Lower lobe of right lung (tissue), 2 donors: ENCODE data around the gene LRRC59. TPM values are rescaled to one million over a fixed set of nuclear protein-coding genes. Genes with fewer than 3 reads are reported as not detected.

Experiments
- ATAC-seq, 2 donors: fragments of 200-7000 bp; cut with Tn5 transposase; one replicate each; pipeline ENCODE4 v1.9.1; 2020 to 2022; ENCODE audit warnings: mild to moderate bottlenecking in 2 of 2, moderate library complexity in 2 of 2
- DNase-seq: peaks from one replicate; pipeline ENCODE4 v3.0.0-alpha.2; 2020
- H3K27ac ChIP-seq: fragments of 200-600 bp; one replicate; pipeline ENCODE4 v1.8.0; 2022
- H3K27me3 ChIP-seq: fragments of 200-600 bp; one replicate; pipeline ENCODE4 v1.8.0; 2022; ENCODE audit warnings: low read depth
- H3K36me3 ChIP-seq: fragments of 200-600 bp; one replicate; pipeline ENCODE4 v1.8.0; 2022; ENCODE audit warnings: mild to moderate bottlenecking
- H3K4me1 ChIP-seq: fragments of 200-600 bp; one replicate; pipeline ENCODE4 v1.8.0; 2022
- H3K4me3 ChIP-seq: fragments of 200-600 bp; one replicate; pipeline ENCODE4 v1.8.0; 2022; ENCODE audit warnings: mild to moderate bottlenecking
- H3K9me3 ChIP-seq: fragments of 200-600 bp; one replicate; pipeline ENCODE4 v1.8.0; 2022
- CTCF ChIP-seq: fragments of 200-600 bp; IDR thresholded peaks from one replicate; pipeline ENCODE4 v1.8.0; 2022; ENCODE audit warnings: antibody characterized with exemption, mild to moderate bottlenecking
- intact Hi-C: fragments of 100-400 bp; cut with DNase I; formaldehyde crosslinking; loops from one replicate; pipeline ENCODE4 v1.11.0; 2022
- total RNA-seq: library from RNA; stranded (reverse); fragmentation: NEBNext Ultra II Directional; extraction: Animal tissue kit (Norgen Biotek cat#: 25700); gene quantifications from one replicate; pipeline ENCODE4 v1.2.1, GENCODE V29; 2021
- donor health status: DM: no; HTN: yes; CAD: no; lungs with severe emphysema.

Gene LRRC59
- total RNA-seq, 1 donor from 2014 or later, result 55.5 TPM

DNA sequence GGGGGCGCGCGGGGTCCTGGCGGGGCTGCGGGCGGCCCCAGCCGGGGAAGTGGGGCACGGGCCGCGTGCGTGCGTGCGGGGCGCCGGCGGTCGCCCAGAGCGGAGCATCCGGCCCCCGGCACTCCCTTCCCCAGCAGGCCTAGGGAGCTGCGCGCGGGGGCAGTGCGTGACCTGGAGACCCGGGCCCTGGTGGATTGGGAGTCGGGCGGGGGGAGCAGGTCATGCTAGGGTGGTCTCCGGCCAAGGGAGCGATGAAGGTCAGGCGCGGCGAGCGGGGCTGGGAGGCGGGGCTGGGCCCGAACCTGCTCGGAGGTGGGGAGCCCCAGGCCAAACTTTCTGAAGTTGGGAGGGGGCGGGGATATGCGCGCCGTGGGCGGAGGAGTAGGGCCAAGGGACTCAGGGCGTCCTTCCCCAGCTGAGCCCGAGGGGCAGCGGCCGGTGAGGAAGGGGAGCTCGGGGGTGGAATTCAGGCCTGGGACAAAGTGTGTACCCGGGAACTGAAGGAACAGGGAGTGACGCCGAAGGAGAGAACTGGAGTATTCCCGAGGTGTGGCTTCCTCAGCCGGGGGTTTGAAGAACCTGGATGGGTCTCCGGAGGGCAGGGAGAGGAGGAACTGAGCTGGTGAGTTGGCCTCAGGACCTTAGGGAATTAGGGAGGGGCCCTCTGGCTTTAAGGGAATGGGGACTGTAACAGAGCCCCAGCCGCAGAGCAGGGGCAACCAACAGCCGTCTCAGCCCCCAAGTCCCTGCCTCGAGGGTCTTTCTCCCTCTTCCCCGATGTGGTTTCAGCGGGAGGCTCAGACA, 50.8 kb downstream of the LRRC59 start:
- intact Hi-C loops, result no loop called here
- Histone ChIP-seq H3K9me3 (no peaks in the 10 kb centered on the region), H3K27ac (peak overlapping the region; percentile 68), H3K4me3 (peak overlapping the region; percentile 92), H3K4me1 (peaks cover 21% of the 10 kb centered on the region), H3K36me3 (no peaks in the 10 kb centered on the region), H3K27me3 (no peaks in the 10 kb centered on the region)
- DNase-seq (peak; percentile 73), ATAC-seq (peak; percentile 57 to 60)
- TF ChIP-seq CTCF, result no peak

GRCh38 chr17:50345432-50346312, 51.7 kb downstream of the LRRC59 start, which contains the start of gene XYLT2:
Gene XYLT2 (plus strand): TSS chr17:50346126. CDS start chr17:50346141, 15 bp downstream.
- Histone ChIP-seq H3K27me3 (no peaks in the 10 kb centered on the region), H3K4me1 (peaks cover 21% of the 10 kb centered on the region), H3K36me3 (no peaks in the 10 kb centered on the region), H3K27ac (peak within 1 kb of the TSS; percentile 68), H3K9me3 (no peaks in the 10 kb centered on the region), H3K4me3 (peak within 1 kb of the TSS; percentile 92)
- DNase-seq (peak; percentile 92), ATAC-seq (peak; percentile 97)
- TF ChIP-seq CTCF, result no peak
- intact Hi-C loops, result no loop called here

GRCh38 chr17:50344731-50345365, 52.5 kb downstream of the LRRC59 start:
- H3K27ac ChIP-seq, result no peak overlapping the region
- no peak overlapping the region for H3K4me3 ChIP-seq
- no peaks in the 10 kb centered on the region for H3K36me3 ChIP-seq
- intact Hi-C loops, result no loop called here
- no peak for TF ChIP-seq CTCF
- DNase-seq (no peak), ATAC-seq (peak; percentile 0 to 4)
- peaks cover 21% of the 10 kb centered on the region for H3K4me1 ChIP-seq
- H3K27me3 ChIP-seq, result no peaks in the 10 kb centered on the region
- no peaks in the 10 kb centered on the region for H3K9me3 ChIP-seq

- no peak overlapping the region for H3K27ac ChIP-seq
- intact Hi-C loops, result no loop called here
- H3K36me3 ChIP-seq, result no peaks in the 10 kb centered on the region
- H3K9me3 ChIP-seq, result no peaks in the 10 kb centered on the region
- H3K4me3 ChIP-seq, result no peak overlapping the region
- TF ChIP-seq CTCF, result no peak
- ATAC-seq, result no peak
- H3K27me3 ChIP-seq, result peaks cover 5% of the 10 kb centered on the region
- no peaks in the 10 kb centered on the region for H3K4me1 ChIP-seq
- no peak for DNase-seq
Observed at GRCh38 chr17:50339381-50339780, 57.9 kb downstream of the LRRC59 start.

GRCh38 chr17:50338645-50339044, 58.7 kb downstream of the LRRC59 start:
- Histone ChIP-seq H3K9me3 (no peaks in the 10 kb centered on the region), H3K4me1 (no peaks in the 10 kb centered on the region), H3K36me3 (no peaks in the 10 kb centered on the region), H3K4me3 (no peak overlapping the region), H3K27ac (no peak overlapping the region), H3K27me3 (peaks cover 5% of the 10 kb centered on the region)
- no peak for TF ChIP-seq CTCF
- intact Hi-C loops, result no loop called here
- ATAC-seq, result no peak
- DNase-seq, result no peak
